NOMO-1 treated with dmso at 0.1 percent for 144 hours (cell line): Measurements from ENCODE around the gene TCP11.
"Not testable (repeated sequence)": the region's sequence is repeated elsewhere in the genome, so short reads cannot be mapped to it uniquely, and the experiment has no call there.

ENCODE experiments used
- DNase-seq: peaks from one replicate; lab custom pipeline; 2025; ENCODE audit not compliant: unreplicated experiment; lab: John Stamatoyannopoulos, UW

Gene TCP11

GRCh38 chr6:35148167-35148741 lies 7.1 kb upstream of the TCP11 start:
- no peak for DNase-seq

- no peak for DNase-seq
These were observed 6.3 kb upstream of the TCP11 start for GRCh38 chr6:35147486-35147885.

GRCh38 chr6:35147026-35147425 lies 5.9 kb upstream of the TCP11 start:
- no peak for DNase-seq

- DNase-seq, result no peak
These were observed 5.3 kb upstream of the TCP11 start for GRCh38 chr6:35146453-35146852.

- DNase-seq, result no peak
These were observed 4.6 kb upstream of the TCP11 start for GRCh38 chr6:35145757-35146156.

- DNase-seq, result no peak
These were observed 1.7 kb upstream of the TCP11 start for GRCh38 chr6:35142588-35143569.

- DNase-seq, result no peak
These were observed 516 bp downstream of the TCP11 start for GRCh38 chr6:35140639-35141006.

- peak; percentile 50 for DNase-seq
These were observed 1.1 kb downstream of the TCP11 start for GRCh38 chr6:35139924-35140638.

- DNase-seq, result no peak
These were observed 1.7 kb downstream of the TCP11 start for GRCh38 chr6:35139470-35139869.

GRCh38 chr6:35138191-35138590 lies 2.9 kb downstream of the TCP11 start:
- DNase-seq, result not testable (repeated sequence)

GRCh38 chr6:35136185-35136584 lies 5.0 kb downstream of the TCP11 start:
- DNase-seq, result no peak

- no peak for DNase-seq
These were observed 12.6 kb downstream of the TCP11 start for GRCh38 chr6:35128496-35128895.

GRCh38 chr6:35128042-35128441 lies 13.1 kb downstream of the TCP11 start:
- DNase-seq, result no peak

- no peak for DNase-seq
These were observed 16.8 kb downstream of the TCP11 start for GRCh38 chr6:35124356-35124755.

GRCh38 chr6:35120746-35121145 lies 20.4 kb downstream of the TCP11 start:
- no peak for DNase-seq

- no peak for DNase-seq
These were observed 32.7 kb downstream of the TCP11 start for GRCh38 chr6:35108309-35108885.

- DNase-seq, result not testable (repeated sequence)
These were observed 33.4 kb downstream of the TCP11 start for GRCh38 chr6:35107761-35108160.

GRCh38 chr6:35107208-35107607 lies 33.9 kb downstream of the TCP11 start:
- DNase-seq, result not testable (repeated sequence)

GRCh38 chr6:35106061-35106460 lies 35.1 kb downstream of the TCP11 start:
- DNase-seq, result not testable (repeated sequence)

GRCh38 chr6:35105078-35105477 lies 36.1 kb downstream of the TCP11 start:
- no peak for DNase-seq

GRCh38 chr6:35099116-35099515 lies 42.0 kb downstream of the TCP11 start:
- no peak for DNase-seq
